HG03064 (cell line): ENCODE measurements around the gene LCK.
A peak's percentile ranks its signal among the peaks of the same experiment; 100 is the strongest.
"Not testable (repeated sequence)": the region's sequence is repeated elsewhere in the genome, so short reads cannot be mapped to it uniquely, and the experiment has no call there.

Source experiments
- ATAC-seq: cut with Tn5 transposase; IDR thresholded peaks from one replicate; pipeline ENCODE4 v1.9.1; 2021; ENCODE audit warnings: low read depth; ENCODE audit not compliant: unreplicated experiment

The LCK gene

DNA sequence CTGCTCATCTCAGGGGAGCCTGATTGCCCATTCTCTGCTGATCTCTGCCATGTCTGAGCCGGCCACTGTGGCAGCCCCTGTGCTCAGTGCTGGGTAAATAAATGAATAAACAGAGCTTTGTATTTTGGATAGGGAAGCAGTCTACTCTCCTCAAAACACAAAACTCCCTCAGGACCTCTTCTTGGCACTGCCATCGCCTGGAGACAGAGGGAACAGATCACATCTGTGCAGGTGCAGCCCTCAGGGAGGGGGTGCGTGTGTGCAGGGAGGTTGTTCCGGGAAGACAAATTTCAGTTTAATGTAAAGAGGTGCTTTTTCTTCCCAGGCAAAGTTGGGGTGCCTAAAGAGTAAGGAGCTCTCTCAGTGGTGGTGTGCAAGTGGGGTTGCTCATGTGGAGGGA, 11.7 kb upstream of the LCK start:
- ATAC-seq = no peak

DNA sequence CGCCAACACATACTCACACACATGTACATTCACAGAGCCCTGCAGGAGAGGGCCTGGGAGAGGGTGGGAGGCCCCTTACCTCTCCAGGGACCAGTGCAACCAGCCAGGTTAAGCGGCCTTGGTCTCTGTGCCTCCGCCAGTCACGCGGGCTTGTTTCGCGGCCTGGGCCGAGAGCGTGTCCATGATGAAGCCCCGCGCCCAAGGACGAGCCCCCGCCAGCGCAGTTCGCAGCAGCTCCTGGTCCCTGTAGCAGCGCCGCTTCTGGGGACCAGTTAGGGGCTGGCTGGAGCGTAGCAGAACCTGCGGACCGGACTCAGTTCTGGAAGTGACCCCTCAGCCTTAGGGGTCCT, 11.3 kb upstream of the LCK start:
- ATAC-seq = no peak

DNA sequence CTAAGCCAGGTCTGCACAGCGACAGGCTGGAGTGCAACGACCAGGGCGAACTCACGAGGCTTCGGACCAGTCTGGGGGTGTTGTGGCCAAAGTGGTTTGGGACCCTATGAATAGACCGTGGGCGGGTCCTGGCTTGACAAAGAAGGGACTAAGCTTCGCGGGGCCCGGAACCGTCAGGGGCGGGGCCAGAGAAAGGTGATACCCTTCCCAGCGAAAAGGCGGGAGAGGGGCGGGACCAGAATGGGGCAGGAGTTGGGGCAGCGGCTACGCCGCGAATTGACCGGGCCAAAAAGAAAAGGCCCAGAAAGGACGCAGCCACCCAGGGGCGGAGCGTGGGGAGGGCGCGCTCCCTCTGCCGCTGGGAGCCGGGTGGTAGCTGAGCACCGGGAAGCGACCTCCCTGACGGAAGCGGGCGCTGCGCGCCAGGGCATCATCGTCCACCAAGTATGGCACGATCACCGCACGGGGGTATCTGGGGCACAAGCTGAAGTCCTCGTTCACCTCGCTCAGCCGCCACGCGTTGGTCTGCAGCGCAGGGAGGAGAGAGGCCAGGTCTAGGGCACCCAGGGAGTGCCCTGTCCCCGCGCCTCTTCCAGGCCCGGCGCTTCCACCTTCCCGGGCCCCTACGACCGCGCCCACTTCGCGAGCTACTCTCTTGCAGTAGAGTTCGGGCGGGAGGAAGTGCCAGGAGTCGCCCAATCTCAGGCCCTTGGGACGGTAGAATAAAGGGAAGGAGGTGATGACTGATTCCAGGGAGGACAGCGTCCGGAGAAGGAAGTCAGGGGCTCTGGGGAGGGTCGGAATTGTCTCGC, 10.7 kb upstream of the LCK start:
- no peak for ATAC-seq

DNA sequence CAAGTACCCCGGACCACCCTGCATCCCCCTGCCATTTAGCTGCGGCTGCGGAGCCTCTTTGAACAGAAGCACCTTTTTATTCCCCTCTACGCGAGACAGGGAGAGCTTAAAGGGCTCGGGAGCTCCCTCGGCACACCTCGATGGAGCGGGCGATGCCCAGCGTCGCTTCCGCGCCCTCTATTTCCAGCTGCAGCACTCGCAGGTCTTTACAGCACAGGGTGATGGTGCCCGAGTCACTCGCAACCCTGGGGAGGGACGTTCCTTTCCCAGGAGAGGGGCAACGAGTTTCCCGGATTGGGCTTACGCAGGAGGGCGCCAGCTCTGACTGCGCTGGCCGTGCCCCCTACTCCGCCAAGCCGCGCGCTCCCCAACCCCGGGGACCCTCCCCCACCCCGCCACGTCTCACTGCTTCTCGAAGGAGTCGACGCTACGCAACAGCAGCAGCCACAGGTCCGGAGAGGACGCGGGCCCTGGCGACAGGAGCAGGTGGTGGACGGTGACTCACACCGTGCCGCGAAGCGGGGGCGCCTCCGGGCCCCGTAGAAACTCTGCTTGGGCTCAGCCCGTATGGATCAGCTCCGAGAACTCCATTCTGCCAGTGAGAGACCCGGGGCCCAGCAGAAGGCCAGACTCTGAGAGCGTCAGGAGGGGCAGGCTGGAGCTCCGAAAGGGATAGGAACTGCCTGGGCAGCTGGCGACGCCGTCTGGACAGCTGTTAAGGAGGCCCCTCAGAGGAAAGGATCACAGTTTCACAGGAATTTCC, 9.9 kb upstream of the LCK start:
- no peak for ATAC-seq

DNA sequence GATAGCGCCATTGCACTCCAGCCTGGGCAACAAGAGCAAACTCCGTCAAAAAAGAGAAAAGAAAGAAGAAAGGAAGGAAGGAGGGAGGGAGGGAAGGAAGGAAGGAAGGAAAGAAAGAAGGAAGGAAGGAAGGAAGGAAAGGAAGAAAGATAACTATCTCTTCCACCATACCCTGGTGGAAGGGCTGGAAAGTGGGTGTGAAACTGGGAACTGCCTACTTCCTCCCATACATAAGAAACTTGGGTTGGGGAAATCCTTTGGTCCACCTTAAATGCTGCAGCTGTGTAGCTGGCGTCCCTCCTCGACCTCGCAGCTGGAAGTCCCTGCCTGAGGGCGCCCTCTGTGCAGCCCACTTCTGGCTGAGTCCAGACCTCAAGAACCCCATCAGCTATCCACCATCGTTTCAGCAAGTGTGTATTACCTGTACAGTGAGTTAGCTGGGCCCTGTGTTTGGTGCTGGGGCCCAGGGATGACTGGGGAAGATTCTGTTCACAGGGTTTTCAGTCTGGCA, 8.7 kb upstream of the LCK start:
- ATAC-seq = no peak

DNA sequence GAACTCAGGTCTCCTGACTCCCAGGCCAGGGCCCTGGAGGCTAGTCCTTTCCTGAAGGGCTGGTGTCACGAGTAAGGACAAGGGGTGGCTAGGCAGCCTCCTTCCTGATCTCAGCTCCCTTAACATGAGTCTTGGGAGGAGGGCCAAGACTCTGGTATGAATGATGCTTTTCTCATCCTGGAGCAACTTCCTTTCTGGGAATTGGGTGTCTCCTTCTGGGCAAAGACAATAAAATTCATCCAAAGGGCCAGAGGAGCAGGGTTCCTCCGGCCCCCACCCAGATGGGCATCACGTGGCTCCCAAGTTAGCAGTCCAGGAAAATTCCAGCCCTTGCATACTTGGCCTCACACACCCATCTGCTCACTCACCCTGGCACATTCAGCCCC, 4.2 kb upstream of the LCK start, which contains the start of gene FAM167B:
Gene FAM167B (plus strand): TSS at position 335 of the 386 bp plus-strand sequence. CDS start 200 bp downstream, outside the sequence.
- ATAC-seq = no peak

DNA sequence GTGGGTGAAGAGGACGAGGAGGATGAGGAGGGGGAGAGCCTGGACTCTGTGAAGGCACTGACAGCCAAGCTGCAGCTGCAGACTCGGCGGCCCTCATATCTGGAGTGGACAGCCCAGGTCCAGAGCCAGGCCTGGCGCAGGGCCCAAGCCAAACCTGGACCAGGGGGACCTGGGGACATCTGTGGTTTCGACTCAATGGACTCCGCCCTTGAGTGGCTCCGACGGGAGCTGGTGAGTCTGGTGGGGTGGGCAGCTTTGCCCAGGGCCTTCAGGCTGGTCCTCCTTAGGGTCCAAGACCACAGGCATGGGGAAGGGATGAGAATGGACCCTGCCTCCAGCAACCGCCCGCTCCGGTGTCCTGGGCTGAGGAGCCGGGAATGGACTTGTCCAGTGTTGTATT, 3.6 kb upstream of the LCK start:
- ATAC-seq = no peak

DNA sequence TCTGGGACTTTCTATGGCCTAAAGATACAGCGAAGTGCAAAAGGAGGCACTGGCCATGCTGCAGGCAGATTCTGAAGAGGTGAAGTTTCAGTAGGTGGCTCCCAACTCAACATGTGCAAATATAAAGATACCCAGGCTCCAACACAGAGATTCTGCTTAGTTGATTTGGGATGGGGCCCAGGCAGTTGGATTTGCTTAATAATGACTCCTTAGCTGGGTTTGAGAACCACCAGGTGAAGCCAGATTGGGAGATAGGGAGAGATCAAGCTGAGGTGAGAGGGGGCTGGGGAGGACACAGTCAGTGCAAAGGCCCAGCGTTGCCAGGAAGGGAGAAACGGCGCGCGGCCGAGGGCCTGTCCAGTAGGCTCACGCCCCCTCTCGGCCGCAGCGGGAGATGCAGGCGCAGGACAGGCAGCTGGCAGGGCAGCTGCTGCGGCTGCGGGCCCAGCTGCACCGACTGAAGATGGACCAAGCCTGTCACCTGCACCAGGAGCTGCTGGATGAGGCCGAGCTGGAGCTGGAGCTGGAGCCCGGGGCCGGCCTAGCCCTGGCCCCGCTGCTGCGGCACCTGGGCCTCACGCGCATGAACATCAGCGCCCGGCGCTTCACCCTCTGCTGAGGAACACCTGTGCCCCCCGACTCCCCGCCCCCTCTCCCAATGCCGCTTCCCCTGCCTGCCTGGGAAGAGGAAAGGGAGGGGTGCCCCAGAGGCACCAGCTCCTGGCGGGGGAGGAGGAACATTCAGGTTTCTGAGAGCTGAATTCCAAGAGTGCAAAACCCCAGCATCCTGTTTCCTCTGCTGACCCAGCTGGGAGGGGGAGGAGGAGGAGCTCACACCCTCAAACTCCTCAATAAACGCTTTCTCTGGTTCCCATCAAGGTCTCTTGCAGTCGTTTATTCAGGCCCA, 2.8 kb upstream of the LCK start:
- ATAC-seq = no peak

DNA sequence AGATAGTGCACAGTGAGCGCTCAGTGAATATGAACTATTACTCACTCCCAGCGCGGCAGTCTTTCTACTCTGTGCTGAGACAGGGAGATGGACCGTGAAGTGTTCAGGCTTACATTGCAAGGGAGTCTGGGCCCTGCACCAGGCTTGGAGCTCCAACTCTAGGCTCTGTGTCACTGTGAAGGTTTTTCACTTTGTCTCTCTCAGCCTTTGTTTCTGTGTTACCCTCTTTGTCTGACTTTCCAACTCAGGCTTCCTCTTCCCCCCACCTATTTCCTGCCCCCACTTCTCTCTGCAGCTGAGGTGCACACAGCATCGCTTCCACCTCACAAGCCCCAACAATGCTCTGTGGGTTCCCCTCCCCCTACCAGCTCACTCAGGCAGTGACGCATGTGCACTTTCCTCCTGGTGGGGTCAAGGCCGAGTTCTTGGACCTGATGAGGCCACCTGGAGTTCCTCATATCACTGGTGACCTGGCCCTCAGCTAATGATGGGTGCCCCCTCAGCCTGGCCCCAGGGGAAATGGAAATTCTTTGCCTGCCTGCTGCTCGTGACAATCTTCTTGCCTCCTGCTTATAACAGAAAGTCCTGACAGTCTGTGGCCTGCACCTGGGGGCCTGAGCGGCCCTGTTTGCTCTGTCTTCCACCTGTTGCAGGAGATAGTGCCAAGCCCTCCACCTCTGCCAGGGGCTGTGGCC, 1.1 kb upstream of the LCK start:
- ATAC-seq = peak; percentile 45

DNA sequence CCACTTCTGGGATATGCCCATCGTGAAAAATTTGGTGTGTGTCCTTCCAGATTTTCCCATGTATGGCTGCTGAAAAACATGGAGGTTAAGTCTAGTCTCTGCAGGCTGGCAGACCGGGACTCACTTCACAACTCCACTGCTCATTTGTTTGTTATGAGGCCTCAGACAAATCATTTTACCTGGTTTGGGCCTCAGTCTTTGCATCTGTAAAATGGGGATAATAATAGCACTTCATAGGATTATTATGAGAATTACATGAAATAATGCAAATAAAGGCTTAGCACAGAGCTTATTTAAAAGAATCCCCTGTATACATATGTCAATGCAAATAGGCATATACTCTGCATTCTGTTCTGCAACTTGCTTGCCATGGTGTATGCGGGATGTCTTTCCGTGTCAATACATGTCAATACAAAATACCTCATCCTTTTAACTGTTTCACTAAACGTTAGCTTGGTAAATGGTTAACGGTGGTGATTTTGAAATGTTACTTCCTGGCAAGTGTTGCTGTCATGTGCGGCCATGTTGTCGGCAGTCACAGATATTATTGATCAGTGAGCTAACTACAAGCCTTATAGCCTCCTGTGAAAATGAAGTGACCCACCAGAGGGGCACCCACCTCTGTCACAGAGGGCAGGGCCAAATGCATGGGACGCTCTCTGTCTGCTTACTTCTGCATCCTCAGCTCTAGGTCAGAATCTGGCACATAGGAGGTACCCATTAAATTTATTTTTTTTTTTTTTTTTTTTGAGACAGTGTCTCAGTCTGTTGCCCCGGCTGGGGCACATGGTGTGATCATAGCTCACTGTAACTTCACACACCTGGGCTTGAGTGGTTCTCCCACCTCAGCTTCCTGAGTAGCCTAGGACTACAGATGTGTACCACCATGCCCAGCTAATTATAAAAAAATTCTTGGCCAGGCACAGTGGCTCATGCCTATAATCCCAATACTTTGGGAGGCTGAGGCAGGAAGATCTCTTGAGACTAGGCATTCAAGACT, 4.3 kb downstream of the LCK start:
- no peak for ATAC-seq

DNA sequence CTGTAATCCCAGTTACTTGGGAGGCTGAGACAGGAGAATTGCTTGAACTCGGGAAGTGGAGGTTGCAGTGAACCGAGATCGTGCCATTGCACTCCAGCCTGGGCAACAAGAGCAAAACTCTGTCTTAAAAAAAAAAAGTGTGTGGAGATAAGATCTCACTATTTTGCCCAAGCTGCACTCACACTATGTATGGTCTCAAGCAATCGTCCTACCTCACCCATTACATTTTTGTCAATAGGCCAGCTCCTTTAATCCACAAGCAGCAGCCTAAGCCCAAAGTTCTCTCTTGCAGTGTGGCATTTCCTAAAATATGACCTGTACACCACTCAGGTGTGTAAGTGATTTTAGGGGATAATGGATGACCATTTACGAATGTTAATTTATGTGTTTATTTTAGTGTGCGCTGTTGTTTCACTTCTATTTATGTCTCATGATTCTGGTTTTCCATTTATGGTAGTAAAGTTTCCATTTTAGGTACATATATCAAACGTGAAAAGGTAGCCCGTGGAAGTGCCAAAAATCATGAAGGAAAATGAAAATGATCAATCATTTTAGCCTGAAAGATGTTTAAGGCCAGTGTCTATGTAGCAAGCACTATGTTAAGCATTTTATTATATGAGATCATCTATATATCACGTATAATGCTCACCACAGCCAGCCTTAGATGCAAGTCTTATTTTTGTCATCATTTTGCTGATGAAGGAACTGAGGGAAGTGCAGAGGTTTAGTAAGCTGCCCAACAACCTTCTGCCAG, 5.6 kb downstream of the LCK start:
- no peak for ATAC-seq

DNA sequence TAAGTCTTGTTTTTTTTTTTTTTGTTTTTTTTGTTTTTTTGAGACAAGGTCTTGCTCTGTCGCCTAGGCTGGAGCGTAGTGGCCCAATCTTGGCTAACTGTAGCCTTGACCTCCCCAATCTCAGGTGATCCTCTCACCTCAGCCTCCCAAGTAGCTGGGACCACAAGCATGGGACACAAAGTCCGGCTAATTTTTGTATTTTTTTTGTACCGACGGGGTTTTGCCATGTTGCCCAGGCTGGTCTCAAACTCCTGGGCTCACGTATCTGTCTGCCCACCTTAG, 6.1 kb downstream of the LCK start:
- no peak for ATAC-seq

DNA sequence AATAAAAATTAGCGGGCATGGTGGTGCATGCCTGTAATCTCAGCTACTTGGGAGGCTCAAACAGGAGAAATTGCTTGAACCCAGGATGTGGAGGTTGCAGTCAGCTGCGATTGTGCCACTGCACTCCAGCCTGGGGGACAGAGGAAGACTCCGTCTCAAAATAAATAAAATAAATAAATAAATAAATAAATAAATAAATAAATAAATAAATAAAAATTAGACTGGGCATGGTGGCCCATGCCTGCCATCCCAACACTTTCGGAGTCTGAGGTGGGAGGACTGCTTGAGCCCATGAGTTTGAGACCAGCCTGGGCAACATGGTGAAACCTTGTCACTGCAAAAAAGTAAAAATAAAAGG, 12.2 kb downstream of the LCK start:
- not testable (repeated sequence) for ATAC-seq

DNA sequence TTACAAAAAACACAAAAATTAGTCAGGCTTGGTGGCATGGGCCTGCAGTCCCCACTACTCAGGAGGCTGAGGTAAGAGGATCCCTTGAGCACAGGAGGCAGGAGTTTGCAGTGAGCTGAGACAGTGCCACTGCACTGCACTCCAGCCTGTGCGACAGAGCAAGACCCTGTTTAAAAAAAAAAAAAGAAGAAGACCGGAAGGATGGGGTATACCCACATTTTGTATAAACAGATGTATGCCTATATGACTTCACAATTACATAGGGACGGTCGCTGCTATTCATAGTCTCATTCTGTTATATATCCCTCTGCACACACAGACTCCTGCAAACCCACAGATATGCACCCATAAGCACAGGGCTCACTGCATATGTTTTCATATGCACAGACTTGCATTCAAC, 12.7 kb downstream of the LCK start:
- no peak for ATAC-seq

DNA sequence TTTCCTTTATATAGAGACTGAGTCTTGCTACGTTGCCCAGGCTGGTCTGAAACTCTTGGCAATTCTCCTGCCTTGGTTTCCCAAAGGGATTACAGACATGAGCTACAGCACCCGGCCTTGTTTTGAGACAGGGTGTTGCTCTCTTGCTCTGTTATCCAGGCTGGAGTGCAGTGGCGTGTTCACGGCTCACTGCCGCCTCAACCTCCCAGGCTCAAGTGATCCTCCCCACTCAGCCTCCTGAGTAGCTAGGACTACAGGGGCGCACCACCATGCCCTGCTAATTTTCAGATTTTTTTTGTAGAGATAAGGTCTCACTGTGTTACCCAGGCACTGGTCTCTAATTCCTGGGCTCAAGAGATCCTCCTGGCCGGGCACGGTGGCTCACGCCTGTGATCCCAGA, 14.8 kb downstream of the LCK start:
- ATAC-seq = no peak

DNA sequence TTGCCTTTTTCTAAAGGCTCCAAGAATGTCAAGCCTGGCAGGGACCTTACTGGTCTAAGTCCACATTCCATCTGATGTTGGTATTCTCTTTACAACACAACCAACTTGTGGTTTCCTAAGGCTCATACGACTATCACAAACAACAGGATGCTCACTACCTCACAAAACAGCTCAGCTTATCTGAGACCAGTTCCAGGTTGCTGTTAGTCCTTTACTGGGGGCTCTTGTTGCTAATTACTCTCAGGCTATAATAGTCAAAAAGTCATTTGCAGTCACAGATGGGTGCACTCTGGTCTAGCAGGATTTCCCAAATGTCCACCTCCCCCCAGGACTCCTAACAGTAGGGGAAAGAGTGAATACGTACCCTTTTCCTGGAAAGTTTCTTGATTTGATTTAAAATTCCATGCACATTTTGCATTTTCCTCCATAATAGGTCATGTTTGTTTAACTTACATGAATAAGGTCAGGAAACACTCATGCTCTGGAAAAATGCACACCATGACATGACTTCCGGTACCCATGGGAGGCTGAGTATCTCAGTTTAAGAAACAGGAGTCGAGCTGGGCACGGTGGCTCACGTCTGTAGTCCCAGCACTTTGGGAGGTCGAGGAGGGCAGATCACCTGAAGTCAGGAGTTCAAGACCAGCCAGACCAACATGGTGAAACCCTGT, 16.0 kb downstream of the LCK start:
- ATAC-seq = no peak

DNA sequence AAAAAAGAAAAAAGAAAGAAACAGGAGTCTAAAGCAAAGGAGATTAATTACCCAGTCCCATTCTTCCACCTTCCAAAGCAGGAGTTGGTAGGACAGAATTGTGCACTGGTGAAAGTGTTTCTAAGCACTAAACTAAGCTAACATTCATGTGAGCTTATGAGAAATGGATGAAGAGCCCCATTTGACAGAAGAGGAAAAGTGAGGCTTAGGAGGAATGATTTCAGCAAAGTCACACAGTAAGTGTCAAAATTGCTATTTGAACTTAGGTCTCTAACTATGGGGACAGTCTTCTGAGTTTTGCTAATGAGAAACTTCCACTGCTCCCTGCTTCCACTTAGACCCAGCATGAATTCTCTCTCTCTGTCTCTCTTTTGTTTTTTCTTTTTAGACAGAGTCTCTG, 18.7 kb downstream of the LCK start:
- ATAC-seq = no peak
